Endodermal cell (in vitro differentiated cells): ENCODE data around the gene ISY1. TPM values are rescaled to one million over a fixed set of nuclear protein-coding genes. Genes with fewer than 3 reads are reported as not detected.
"Not testable (repeated sequence)": the region's sequence is repeated elsewhere in the genome, so short reads cannot be mapped to it uniquely, and the experiment has no call there.

Experiments used
- DNase-seq: peaks from one replicate; pipeline ENCODE4 v3.0.0-alpha.2; 2017
- H3K27ac ChIP-seq: 2 replicates; pipeline ENCODE4 v1.5.1; 2013; ENCODE audit warnings: mild to moderate bottlenecking, low read depth, low read length, moderate library complexity
- H3K27me3 ChIP-seq: 2 replicates; pipeline ENCODE4 v1.6.1; 2013; ENCODE audit warnings: mild to moderate bottlenecking, low read length, moderate library complexity; ENCODE audit not compliant: insufficient read depth, control insufficient read depth, poor library complexity, severe bottlenecking
- H3K36me3 ChIP-seq: 2 replicates; pipeline ENCODE4 v1.7.0; 2013; ENCODE audit warnings: mild to moderate bottlenecking, low read length, moderate library complexity; ENCODE audit not compliant: control insufficient read depth, insufficient read depth
- H3K4me1 ChIP-seq: one replicate; pipeline ENCODE4 v1.7.0; 2013; ENCODE audit warnings: low read length; ENCODE audit not compliant: control insufficient read depth, insufficient read depth
- H3K4me3 ChIP-seq: 2 replicates; pipeline ENCODE4 v1.5.1; 2013; ENCODE audit warnings: mild to moderate bottlenecking, low read length, moderate library complexity
- H3K9ac ChIP-seq: 2 replicates; pipeline ENCODE4 v1.6.1; 2013; ENCODE audit warnings: mild to moderate bottlenecking, low read length, moderate library complexity; ENCODE audit not compliant: poor library complexity, severe bottlenecking; ENCODE audit errors: extremely low read depth
- H3K9me3 ChIP-seq: 2 replicates; pipeline ENCODE4 v1.6.1; 2013; ENCODE audit warnings: mild to moderate bottlenecking, low read length, moderate library complexity; ENCODE audit not compliant: control insufficient read depth
- H3K27ac Mint-ChIP-seq: 2 replicates; pipeline ENCODE4 v1.8.0; 2020; ENCODE audit warnings: mixed read lengths
- H3K27me3 Mint-ChIP-seq: 2 replicates; pipeline ENCODE4 v1.8.0; 2021; ENCODE audit warnings: mild to moderate bottlenecking, mixed read lengths; ENCODE audit not compliant: insufficient read depth
- H3K36me3 Mint-ChIP-seq: 2 replicates; pipeline ENCODE4 v1.8.0; 2020; ENCODE audit warnings: low read depth, mixed read lengths
- H3K4me1 Mint-ChIP-seq: 2 replicates; pipeline ENCODE4 v1.8.0; 2020; ENCODE audit warnings: mixed read lengths
- H3K4me3 Mint-ChIP-seq: 2 replicates; pipeline ENCODE4 v1.8.0; 2020; ENCODE audit warnings: mild to moderate bottlenecking, moderate library complexity, mixed read lengths
- H3K9me3 Mint-ChIP-seq: 2 replicates; pipeline ENCODE4 v1.8.0; 2020; ENCODE audit warnings: mild to moderate bottlenecking, mixed read lengths
- WGBS, 2 experiments: methylation state at CpG; one replicate each; pipeline versions ENCODE4 v1.1.5 to v1.1.7; 2013; ENCODE audit warnings: missing lambda C conversion rate in 2 of 2, mixed read lengths in 1 of 2; ENCODE audit not compliant: insufficient coverage in 1 of 2, insufficient read length in 1 of 2; 5-methylcytosine and 5-hydroxymethylcytosine counted together
- total RNA-seq, 2 donors: library from RNA; stranded (reverse); fragmentation: NEBNext Ultra II Directional in 1 of 2; extraction: Animal tissue kit (Norgen Biotek cat#: 25700) in 1 of 2; gene quantifications; 2 replicates in 1 of 2; 3 replicates in 1 of 2; pipeline ENCODE4 v1.2.1, GENCODE V29; 2021
- TF ChIP-seq, protein P1 (sequence below): fragments of 200-600 bp; sonication (generic); conservative IDR thresholded peaks from 2 replicates; pipeline ENCODE4 v1.5.0; 2021; ENCODE audit warnings: antibody characterized with exemption, mild to moderate bottlenecking

The ISY1 gene
- total RNA-seq, 2 donors from 2014 or later, result 28.9 to 32.9 TPM

DNA sequence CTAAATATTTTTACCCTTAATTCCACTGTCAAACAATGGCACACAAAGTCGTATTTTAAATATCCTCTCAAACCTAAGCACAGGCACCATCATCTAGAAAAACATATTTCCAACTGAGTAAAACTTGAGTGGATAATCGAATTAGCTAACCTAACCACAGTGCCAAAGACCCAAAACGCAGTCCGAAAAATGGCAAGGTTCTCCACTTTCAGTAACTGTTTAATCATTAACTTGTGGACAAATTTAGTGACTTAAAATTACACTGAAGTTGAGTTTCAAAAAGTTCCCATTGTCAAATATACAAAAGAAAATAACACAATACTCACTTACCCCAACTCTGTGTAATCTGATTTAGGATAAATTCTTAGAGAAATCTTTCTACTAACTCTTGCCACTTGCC lies 12.9 kb upstream of the ISY1 start:
- no peaks in the 10 kb centered on the region for H3K9me3 Mint-ChIP-seq
- Histone ChIP-seq H3K4me1 (no peaks in the 10 kb centered on the region), H3K27ac (no peak overlapping the region), H3K9ac (no peak overlapping the region), H3K36me3 (peaks cover 76% of the 10 kb centered on the region), H3K9me3 (no peaks in the 10 kb centered on the region), H3K27me3 (no peaks in the 10 kb centered on the region), H3K4me3 (no peak overlapping the region)
- no peak overlapping the region for H3K27ac Mint-ChIP-seq
- H3K36me3 Mint-ChIP-seq, result peaks cover 57% of the 10 kb centered on the region
- H3K27me3 Mint-ChIP-seq, result no peaks in the 10 kb centered on the region
- H3K4me3 Mint-ChIP-seq, result no peak overlapping the region
- DNase-seq, result no peak
- TF ChIP-seq, protein P1, sequence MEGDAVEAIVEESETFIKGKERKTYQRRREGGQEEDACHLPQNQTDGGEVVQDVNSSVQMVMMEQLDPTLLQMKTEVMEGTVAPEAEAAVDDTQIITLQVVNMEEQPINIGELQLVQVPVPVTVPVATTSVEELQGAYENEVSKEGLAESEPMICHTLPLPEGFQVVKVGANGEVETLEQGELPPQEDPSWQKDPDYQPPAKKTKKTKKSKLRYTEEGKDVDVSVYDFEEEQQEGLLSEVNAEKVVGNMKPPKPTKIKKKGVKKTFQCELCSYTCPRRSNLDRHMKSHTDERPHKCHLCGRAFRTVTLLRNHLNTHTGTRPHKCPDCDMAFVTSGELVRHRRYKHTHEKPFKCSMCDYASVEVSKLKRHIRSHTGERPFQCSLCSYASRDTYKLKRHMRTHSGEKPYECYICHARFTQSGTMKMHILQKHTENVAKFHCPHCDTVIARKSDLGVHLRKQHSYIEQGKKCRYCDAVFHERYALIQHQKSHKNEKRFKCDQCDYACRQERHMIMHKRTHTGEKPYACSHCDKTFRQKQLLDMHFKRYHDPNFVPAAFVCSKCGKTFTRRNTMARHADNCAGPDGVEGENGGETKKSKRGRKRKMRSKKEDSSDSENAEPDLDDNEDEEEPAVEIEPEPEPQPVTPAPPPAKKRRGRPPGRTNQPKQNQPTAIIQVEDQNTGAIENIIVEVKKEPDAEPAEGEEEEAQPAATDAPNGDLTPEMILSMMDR, result no peak
- H3K4me1 Mint-ChIP-seq, result peaks cover 3% of the 10 kb centered on the region
- WGBS, 2 experiments, result 97% methylated on average over 4 of the region's 4 CpGs; no CpG with 5 or more reads in 1 of the 2 experiments

DNA sequence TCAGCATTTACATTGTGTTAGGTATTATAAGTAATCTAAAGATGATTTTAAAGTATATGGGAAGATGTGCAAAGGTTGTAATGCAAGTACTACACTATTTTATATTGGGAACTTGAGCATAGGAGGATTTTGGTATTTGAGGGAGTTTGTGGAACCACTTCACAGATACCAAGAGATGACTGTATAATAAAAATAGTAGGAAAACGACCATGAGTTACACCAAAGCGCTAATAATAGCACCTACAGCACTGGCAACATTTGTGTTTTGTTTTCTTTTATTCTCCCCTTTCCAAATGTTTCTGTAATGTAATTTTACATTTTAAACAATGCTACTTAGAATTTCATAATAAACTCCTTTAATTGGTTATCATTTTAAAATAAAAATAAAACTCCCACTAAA lies 12.3 kb upstream of the ISY1 start:
- no peak for DNase-seq
- Histone ChIP-seq H3K4me3 (no peak overlapping the region), H3K9ac (no peak overlapping the region), H3K27me3 (no peaks in the 10 kb centered on the region), H3K9me3 (no peaks in the 10 kb centered on the region), H3K4me1 (no peaks in the 10 kb centered on the region), H3K36me3 (peaks cover 73% of the 10 kb centered on the region), H3K27ac (no peak overlapping the region)
- TF ChIP-seq, protein P1, result no peak
- Mint-ChIP-seq H3K9me3 (no peaks in the 10 kb centered on the region), H3K27ac (no peak overlapping the region), H3K4me3 (no peak overlapping the region), H3K4me1 (peaks cover 3% of the 10 kb centered on the region), H3K36me3 (peaks cover 55% of the 10 kb centered on the region), H3K27me3 (no peaks in the 10 kb centered on the region)
- 88% methylated on average over 2 of the region's 2 CpGs; no CpG with 5 or more reads in 1 of the 2 experiments for WGBS, 2 experiments

DNA sequence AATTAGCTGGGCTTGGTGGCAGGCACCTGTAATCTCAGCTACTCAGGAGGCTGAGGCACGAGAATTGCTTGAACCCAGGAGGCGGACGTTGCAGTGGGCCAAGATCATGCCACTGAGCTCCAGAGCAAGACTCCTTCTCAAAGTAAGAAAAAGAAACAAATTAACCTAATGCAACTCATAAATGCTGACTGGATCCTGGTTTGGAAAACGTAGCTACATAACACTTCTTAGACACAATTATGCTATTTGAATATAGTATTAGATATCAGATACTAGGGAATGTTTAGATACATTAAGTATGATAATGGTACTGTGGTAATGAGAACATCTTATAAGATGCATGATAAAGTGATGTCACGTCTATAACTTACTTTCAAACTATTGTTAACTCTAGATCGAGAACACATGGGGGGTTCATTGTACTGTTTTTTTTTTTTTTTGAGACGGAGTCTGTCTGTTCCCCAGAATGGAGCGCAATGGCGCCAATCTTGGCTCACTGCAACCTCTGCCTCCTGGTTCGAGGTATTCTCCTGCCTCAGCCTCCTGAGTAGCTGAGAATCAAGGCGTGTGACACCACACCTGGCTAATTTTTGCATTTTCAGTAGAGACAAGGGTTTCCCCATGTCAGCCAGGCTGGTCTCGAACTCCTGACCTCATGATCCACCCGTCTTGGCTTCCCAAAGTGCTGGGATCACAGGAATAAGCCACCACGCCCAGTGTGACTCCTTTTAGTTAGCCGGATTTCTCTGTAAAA lies 5.9 kb upstream of the ISY1 start:
- peaks cover 3% of the 10 kb centered on the region for H3K4me1 ChIP-seq
- no peaks in the 10 kb centered on the region for H3K9me3 ChIP-seq
- peaks cover 58% of the 10 kb centered on the region for H3K36me3 Mint-ChIP-seq
- H3K27ac Mint-ChIP-seq, result no peak overlapping the region
- H3K27ac ChIP-seq, result no peak overlapping the region
- no peak overlapping the region for H3K4me3 ChIP-seq
- DNase-seq, result no peak
- H3K9ac ChIP-seq, result no peak overlapping the region
- TF ChIP-seq, protein P1, result no peak
- no peaks in the 10 kb centered on the region for H3K9me3 Mint-ChIP-seq
- H3K27me3 ChIP-seq, result no peaks in the 10 kb centered on the region
- WGBS, 2 experiments, result 94 to 98% methylated on average over 14 of the region's 15 CpGs
- H3K27me3 Mint-ChIP-seq, result no peaks in the 10 kb centered on the region
- H3K4me3 Mint-ChIP-seq, result no peak overlapping the region
- peaks cover 8% of the 10 kb centered on the region for H3K4me1 Mint-ChIP-seq
- peaks cover 56% of the 10 kb centered on the region for H3K36me3 ChIP-seq

DNA sequence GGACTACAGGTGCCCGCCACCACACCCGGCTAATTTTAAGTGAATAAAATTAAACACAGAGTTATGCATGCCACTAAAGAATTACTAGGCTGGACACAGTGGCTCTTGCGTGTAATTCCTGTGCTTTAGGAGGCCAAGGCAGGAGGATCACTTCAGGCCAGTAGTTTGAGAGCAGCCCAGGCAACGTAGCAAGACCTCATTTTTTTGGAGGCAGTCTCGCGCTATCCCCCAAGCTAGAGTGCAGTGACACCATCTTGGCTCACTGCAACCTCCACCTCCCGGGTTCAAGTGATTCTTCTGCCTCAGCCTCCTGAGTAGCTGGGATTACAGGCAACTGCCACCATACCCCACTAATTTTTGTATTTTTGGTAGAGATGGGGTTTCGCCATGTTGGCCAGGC lies 4.7 kb upstream of the ISY1 start:
- not testable (repeated sequence) for H3K27ac Mint-ChIP-seq, H3K27me3 Mint-ChIP-seq, H3K9ac ChIP-seq, H3K27ac ChIP-seq, H3K9me3 Mint-ChIP-seq, H3K27me3 ChIP-seq, H3K4me3 Mint-ChIP-seq, H3K4me1 ChIP-seq, H3K9me3 ChIP-seq, H3K4me1 Mint-ChIP-seq, DNase-seq, H3K4me3 ChIP-seq
- H3K36me3 Mint-ChIP-seq, result peaks cover 49% of the 10 kb centered on the region
- H3K36me3 ChIP-seq, result peaks cover 44% of the 10 kb centered on the region
- 94 to 98% methylated on average over 6 to 8 of the region's 8 CpGs for WGBS, 2 experiments
